Effector memory CD8-positive, alpha-beta T cell (primary cell): ENCODE results near the gene GDF11.
A peak's percentile ranks its signal among the peaks of the same experiment; 100 is the strongest.

Experiments used
- ATAC-seq: fragments of 150-1000 bp; cut with Tn5 transposase; replicated peaks from 2 replicates; pipeline ENCODE4 v1.10.0; 2021; ENCODE audit warnings: mild to moderate bottlenecking, moderate library complexity
- DNase-seq, 3 experiments: peaks; one replicate each; pipeline ENCODE4 v3.0.0; 2021
- H3K27ac Mint-ChIP-seq, 2 donors: one replicate each; pipeline ENCODE4 v1.8.0; 2022; ENCODE audit warnings: mild to moderate bottlenecking in 2 of 2, mixed read lengths in 2 of 2, moderate library complexity in 2 of 2
- H3K27me3 Mint-ChIP-seq, 2 donors: one replicate each; pipeline ENCODE4 v1.8.0; 2022; ENCODE audit warnings: mixed read lengths in 2 of 2
- H3K36me3 Mint-ChIP-seq: one replicate; pipeline ENCODE4 v1.8.0; 2022; ENCODE audit warnings: mild to moderate bottlenecking, moderate library complexity, mixed read lengths; ENCODE audit not compliant: insufficient read depth
- H3K4me1 Mint-ChIP-seq, 2 donors: one replicate each; pipeline ENCODE4 v1.8.0; 2022; ENCODE audit warnings: low read depth in 2 of 2, mixed read lengths in 2 of 2
- H3K4me3 Mint-ChIP-seq, 2 donors: one replicate each; pipeline ENCODE4 v1.8.0; 2022; ENCODE audit warnings: mild to moderate bottlenecking in 2 of 2, mixed read lengths in 2 of 2, moderate library complexity in 2 of 2
- H3K9me3 Mint-ChIP-seq, 2 donors: one replicate each; pipeline ENCODE4 v1.8.0; 2022; ENCODE audit warnings: mixed read lengths in 2 of 2

The GDF11 gene

DNA sequence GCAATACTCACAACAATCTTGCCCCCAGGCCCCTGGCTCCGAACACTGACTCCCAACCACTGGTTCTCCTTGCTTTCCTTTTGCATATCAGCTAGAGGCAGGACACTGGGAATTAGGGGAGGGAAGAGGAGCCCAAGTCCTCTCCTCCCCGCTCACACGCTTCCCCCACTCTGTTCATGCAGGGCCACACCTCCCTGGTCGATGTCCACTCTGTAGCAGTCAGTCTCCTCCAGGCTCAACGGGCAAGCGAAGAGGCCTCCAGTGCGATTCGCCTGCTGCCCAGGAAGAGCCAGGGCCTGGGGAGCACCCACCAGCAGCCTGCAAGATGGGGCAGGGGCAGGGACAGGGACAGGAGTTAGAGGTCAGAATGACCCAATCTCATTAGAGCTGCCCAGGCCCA, 40.1 kb upstream of the GDF11 start:
- Mint-ChIP-seq H3K4me3 (no peak overlapping the region), H3K9me3 (no peaks in the 10 kb centered on the region), H3K27ac (no peak overlapping the region), H3K4me1 (peaks cover 6 to 7% of the 10 kb centered on the region in 2 donors), H3K27me3 (peaks cover 17 to 42% of the 10 kb centered on the region in 2 donors), H3K36me3 (no peaks in the 10 kb centered on the region)
- DNase-seq (no peak), ATAC-seq (no peak)

DNA sequence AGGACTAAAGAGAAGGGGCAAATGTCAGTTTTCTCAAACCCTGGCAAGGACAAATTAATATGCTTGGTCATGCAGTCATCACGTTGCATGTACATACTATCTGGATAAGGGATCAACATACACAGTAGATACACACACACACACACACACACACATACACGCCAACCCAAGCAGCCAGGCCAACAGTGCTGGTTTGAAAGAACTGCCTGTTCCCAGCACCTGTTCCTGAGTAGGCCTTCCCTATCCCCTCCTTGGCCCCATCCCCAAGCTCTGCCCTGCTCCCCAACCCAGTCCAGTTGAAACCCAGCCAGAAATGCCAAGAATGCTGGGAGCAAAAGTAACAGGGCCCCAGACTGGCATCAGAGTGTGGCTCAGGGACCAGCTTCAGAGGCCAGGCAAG, 39.6 kb upstream of the GDF11 start:
- Mint-ChIP-seq H3K27me3 (peaks cover 20 to 42% of the 10 kb centered on the region in 2 donors), H3K36me3 (no peaks in the 10 kb centered on the region), H3K27ac (no peak overlapping the region), H3K4me1 (peaks cover 10 to 11% of the 10 kb centered on the region in 2 donors), H3K9me3 (no peaks in the 10 kb centered on the region), H3K4me3 (no peak overlapping the region)
- ATAC-seq, result no peak
- DNase-seq, result no peak

DNA sequence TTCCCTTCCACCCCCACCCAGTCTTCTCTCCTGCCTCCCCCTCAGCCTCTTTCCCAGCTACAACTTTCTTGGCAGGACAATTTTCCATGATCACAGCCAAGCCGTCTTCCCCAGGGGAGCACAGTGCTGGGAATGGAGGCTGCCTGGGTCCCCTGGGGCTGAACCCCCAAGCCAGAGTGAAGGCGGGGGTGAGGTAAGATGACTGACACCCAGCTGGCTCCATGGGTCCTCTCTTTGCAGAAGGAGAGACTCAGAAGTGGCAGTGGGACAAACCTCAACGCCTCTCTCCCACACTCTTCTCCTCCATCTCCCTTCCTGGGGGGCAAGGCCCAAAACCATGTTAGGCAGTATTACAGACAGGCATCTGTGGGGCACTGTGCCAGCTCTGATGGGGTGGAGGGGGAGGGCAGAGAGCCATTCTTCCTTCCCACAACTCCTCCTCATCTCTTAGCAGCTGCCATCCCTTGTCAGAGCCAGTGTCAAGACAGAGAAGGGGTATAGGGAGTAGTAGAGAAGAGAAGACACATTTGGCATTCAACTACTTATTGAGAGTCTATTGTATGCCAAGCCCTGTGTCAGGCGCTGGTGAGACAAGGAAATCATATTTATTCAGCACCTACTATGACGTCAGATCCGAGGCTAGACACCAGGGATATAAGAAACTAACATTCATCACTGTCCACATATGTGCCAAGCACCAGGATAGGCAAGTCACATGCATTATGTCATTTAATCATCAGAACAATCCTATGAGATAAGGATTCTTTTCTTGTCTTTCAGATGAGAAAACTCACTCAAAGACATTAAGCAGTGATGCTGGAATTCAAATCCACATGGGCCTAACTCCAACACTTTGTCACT, 38.8 kb upstream of the GDF11 start:
- DNase-seq (no peak), ATAC-seq (no peak)
- no peak overlapping the region for H3K4me3 Mint-ChIP-seq
- H3K27me3 Mint-ChIP-seq, result peaks cover 29 to 46% of the 10 kb centered on the region in 2 donors
- H3K27ac Mint-ChIP-seq, result no peak overlapping the region
- no peaks in the 10 kb centered on the region for H3K36me3 Mint-ChIP-seq
- H3K4me1 Mint-ChIP-seq, result peaks cover 15 to 18% of the 10 kb centered on the region in 2 donors
- no peaks in the 10 kb centered on the region for H3K9me3 Mint-ChIP-seq

GRCh38 chr12:55704824-55705718, 37.9 kb upstream of the GDF11 start:
- no peak for DNase-seq
- Mint-ChIP-seq H3K4me3 (no peak overlapping the region), H3K9me3 (no peaks in the 10 kb centered on the region), H3K36me3 (no peaks in the 10 kb centered on the region), H3K27me3 (peaks cover 32 to 49% of the 10 kb centered on the region in 2 donors), H3K4me1 (peaks cover 15 to 19% of the 10 kb centered on the region in 2 donors), H3K27ac (no peak overlapping the region)
- ATAC-seq, result no peak

GRCh38 chr12:55705782-55706402, 37.0 kb upstream of the GDF11 start:
- Mint-ChIP-seq H3K9me3 (no peaks in the 10 kb centered on the region), H3K36me3 (no peaks in the 10 kb centered on the region), H3K27me3 (peaks cover 32 to 50% of the 10 kb centered on the region in 2 donors), H3K27ac (no peak overlapping the region), H3K4me3 (no peak overlapping the region), H3K4me1 (peaks cover 15 to 19% of the 10 kb centered on the region in 2 donors)
- ATAC-seq (peak; percentile 41), DNase-seq (no peak)

DNA sequence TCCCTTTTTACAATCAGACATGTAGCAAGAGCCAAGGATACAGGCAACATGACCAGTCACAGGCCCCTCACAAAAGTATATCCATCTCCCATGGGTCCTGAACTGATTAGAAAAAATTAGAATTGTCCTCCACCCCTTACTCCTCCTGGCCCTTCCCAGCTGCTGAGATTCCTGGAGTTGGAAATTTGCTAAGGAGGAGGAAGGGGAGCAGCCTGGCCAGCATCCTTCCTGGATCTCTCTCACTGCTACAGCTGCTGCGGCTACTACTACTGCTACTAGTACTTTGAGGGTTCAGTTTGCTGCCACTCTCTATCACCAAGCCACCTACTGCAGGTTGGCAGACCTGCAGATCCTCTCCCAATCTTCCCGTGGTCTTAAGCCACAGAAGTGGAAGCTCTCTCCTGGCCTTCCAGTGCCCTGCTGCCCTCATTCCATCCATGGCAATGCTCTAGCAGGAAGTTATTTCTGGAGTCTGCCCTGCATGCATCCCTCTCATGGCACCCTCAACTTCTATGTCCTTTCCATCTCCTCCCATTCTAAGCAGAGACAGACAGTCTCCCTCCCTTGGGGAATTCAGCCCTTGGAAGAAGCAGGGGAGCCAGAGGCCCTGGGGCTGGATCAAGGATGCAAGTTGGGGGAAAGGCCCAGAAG, 36.2 kb upstream of the GDF11 start:
- DNase-seq (no peak), ATAC-seq (no peak)
- peak overlapping the region; percentile 6 to 68 for H3K27ac Mint-ChIP-seq
- peaks cover 32 to 52% of the 10 kb centered on the region in 2 donors for H3K27me3 Mint-ChIP-seq
- no peaks in the 10 kb centered on the region for H3K36me3 Mint-ChIP-seq
- peak overlapping the region; percentile 79 to 85 for H3K4me3 Mint-ChIP-seq
- no peaks in the 10 kb centered on the region for H3K9me3 Mint-ChIP-seq
- peaks cover 15 to 19% of the 10 kb centered on the region in 2 donors for H3K4me1 Mint-ChIP-seq

DNA sequence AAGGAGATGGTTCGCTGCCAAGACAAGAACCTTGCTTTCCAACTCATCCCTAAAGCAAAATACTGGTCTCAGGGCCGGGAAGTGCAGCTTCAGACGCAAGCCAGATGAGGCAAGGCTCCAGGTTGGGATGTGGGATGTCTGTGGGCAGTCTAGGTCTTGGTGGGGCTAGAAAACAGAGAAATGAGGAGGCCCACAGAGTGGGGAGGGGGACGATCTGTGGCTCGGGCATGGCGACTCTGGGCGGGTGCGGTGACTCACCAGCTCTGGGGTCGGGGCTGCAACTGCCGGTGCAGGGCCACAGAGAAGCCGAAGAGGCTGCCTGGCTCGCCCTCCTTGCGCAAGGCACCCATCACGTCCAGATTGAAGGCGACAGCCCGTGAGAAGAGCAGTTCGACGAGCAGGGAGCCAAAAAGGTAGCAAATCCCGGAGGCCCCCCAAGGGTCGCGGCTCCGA, 35.7 kb upstream of the GDF11 start:
- Mint-ChIP-seq H3K4me1 (peaks cover 15 to 19% of the 10 kb centered on the region in 2 donors), H3K36me3 (no peaks in the 10 kb centered on the region), H3K27ac (peak overlapping the region; percentile 6 to 68), H3K4me3 (peak overlapping the region; percentile 79 to 85), H3K9me3 (no peaks in the 10 kb centered on the region), H3K27me3 (peaks cover 32 to 58% of the 10 kb centered on the region in 2 donors)
- DNase-seq, result no peak
- peak; percentile 31 for ATAC-seq

GRCh38 chr12:55707841-55708694, 34.9 kb upstream of the GDF11 start, which contains the start of gene ITGA7:
Gene ITGA7, minus strand, starts transcription at chr12:55707904. Its CDS starts 222 bp downstream, at chr12:55707682.
- peaks cover 15 to 19% of the 10 kb centered on the region in 2 donors for H3K4me1 Mint-ChIP-seq
- H3K9me3 Mint-ChIP-seq, result no peaks in the 10 kb centered on the region
- peak within 1 kb of the TSS; percentile 79 to 85 for H3K4me3 Mint-ChIP-seq
- no peaks in the 10 kb centered on the region for H3K36me3 Mint-ChIP-seq
- H3K27me3 Mint-ChIP-seq, result peaks cover 32 to 52% of the 10 kb centered on the region in 2 donors
- H3K27ac Mint-ChIP-seq, result peak within 1 kb of the TSS; percentile 49 to 68
- ATAC-seq, result peak; percentile 78
- peak in 1 of 3 experiments; percentile 27 for DNase-seq

DNA sequence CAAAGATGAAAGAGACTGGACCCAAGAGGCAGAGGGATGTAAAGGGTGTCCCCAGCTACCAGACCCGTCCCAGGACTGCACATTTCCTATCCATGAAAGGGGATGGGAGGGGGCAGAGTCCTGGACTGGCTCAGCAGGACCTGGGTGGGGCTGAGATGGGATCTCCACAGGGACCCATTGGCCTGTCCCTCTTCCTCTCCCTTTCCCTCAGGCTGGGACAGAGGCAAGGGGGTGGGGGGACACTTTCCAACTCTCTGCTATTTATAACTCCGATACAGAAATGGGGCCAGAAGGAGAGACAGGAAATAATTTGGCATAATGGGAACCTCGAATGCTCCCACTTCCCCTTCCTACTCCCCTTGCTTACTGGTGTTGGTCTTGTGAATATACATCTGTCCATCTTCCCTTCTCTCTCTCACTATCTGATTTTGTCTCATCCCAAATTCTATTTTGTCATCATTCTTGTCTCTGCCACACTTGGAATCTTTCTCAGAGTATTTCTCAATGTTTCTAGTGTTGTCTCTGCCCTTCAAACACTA, 34.2 kb upstream of the GDF11 start:
- Mint-ChIP-seq H3K4me3 (peak overlapping the region; percentile 79 to 85), H3K4me1 (peaks cover 15 to 19% of the 10 kb centered on the region in 2 donors), H3K27me3 (peaks cover 32 to 45% of the 10 kb centered on the region in 2 donors), H3K27ac (no peak overlapping the region), H3K9me3 (no peaks in the 10 kb centered on the region), H3K36me3 (no peaks in the 10 kb centered on the region)
- DNase-seq (no peak), ATAC-seq (no peak)

- DNase-seq (no peak), ATAC-seq (no peak)
- Mint-ChIP-seq H3K27ac (no peak overlapping the region), H3K9me3 (peaks cover 0 to 1% of the 10 kb centered on the region in 2 donors), H3K4me1 (peaks cover 23 to 27% of the 10 kb centered on the region in 2 donors), H3K36me3 (peaks cover 17% of the 10 kb centered on the region), H3K27me3 (peaks cover 26 to 36% of the 10 kb centered on the region in 2 donors), H3K4me3 (no peak overlapping the region)
Observed at GRCh38 chr12:55711786-55712553, 31.0 kb upstream of the GDF11 start.

DNA sequence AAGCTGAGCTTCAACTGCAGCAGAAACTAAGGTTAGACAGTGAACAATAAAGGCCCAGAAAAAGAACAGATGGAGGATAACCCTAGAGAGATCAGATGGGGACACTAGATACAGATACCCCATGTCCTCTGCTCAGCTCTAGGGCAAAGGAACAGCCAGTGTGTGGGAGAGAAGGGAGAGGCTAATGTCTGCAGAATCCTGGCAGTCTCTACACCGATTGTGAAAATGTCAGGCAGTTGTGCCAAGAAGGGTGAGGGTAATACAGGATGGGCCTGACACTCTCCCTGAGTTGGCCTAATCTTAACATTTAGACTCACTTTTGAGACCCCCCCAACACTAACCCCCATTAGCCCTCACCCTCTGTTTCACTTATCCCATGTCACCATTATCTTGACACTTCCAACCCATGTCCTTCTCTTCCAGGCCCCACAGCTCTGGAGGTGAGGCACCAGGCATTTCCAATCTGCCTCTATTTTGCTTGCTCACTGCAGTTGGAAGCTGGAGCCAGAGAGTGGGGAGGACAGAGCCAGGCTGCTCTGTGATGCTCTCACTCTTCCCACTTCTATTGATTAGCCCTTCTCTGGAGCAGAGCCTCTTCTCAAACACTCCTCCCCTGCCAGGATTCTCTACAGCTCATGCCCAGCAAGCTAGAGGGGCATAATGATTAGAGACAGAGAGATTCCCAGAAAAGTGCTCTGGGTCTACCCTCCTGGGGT, 30.1 kb upstream of the GDF11 start:
- Mint-ChIP-seq H3K27me3 (peaks cover 22 to 29% of the 10 kb centered on the region in 2 donors), H3K9me3 (peaks cover 0 to 1% of the 10 kb centered on the region in 2 donors), H3K4me3 (no peak overlapping the region), H3K36me3 (peaks cover 17% of the 10 kb centered on the region), H3K4me1 (peaks cover 24 to 31% of the 10 kb centered on the region in 2 donors), H3K27ac (no peak overlapping the region)
- ATAC-seq (no peak), DNase-seq (no peak)
